VCaP (cell line): Measurements from ENCODE around the gene LCP1.
A peak's percentile ranks its signal among the peaks of the same experiment; 100 is the strongest.

Source experiments
- H3K27ac ChIP-seq: fragments of 450-650 bp; 2 replicates; pipeline ENCODE4 v1.5.1; 2017
- TF ChIP-seq, protein P1 (sequence below): fragments of 450-650 bp; conservative IDR thresholded peaks from 2 replicates; pipeline ENCODE4 v1.5.1; 2017; ENCODE audit warnings: mild to moderate bottlenecking, moderate library complexity

Gene LCP1

DNA sequence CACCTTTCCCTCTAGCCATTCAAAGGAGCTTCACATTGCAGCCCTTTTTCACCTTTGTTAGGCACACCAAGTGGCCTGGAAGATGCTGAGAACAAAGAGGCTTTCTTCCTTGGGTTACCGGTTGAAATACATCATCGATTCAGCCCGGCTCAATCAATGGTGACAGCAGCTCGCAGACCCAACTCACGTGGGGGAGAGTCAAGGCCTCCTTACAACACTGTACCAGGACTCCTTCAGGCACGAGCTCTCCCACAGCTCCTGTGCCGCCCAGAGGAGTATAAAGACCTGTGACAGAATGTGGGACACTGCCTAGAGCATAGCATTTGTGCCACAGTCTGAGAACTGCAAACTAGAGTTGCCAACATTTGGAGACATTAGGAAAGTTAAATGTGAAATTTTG is 25.9 kb upstream of the LCP1 start:
- no peak overlapping the region for H3K27ac ChIP-seq
- TF ChIP-seq, protein P1, sequence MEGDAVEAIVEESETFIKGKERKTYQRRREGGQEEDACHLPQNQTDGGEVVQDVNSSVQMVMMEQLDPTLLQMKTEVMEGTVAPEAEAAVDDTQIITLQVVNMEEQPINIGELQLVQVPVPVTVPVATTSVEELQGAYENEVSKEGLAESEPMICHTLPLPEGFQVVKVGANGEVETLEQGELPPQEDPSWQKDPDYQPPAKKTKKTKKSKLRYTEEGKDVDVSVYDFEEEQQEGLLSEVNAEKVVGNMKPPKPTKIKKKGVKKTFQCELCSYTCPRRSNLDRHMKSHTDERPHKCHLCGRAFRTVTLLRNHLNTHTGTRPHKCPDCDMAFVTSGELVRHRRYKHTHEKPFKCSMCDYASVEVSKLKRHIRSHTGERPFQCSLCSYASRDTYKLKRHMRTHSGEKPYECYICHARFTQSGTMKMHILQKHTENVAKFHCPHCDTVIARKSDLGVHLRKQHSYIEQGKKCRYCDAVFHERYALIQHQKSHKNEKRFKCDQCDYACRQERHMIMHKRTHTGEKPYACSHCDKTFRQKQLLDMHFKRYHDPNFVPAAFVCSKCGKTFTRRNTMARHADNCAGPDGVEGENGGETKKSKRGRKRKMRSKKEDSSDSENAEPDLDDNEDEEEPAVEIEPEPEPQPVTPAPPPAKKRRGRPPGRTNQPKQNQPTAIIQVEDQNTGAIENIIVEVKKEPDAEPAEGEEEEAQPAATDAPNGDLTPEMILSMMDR = no peak

DNA sequence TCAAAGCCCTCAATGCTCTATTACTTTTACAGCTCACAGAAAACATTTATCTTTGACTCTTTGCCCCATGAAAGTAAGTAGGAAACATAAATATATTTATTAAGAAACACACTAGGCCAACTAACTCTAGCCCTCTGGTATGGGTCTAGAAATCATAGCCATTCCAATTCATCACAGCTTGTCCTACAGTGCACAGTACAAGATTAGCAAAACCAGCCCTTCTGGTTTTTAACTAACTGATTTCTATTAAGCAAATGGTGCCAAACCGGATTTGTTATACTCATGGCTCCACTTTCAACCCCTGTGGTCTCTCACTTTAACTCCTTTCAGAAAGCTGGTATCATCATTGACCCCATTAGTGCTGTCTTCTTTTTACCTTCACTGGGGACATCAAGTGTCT is 24.2 kb upstream of the LCP1 start:
- TF ChIP-seq, protein P1 = no peak
- H3K27ac ChIP-seq = peak overlapping the region; percentile 48

DNA sequence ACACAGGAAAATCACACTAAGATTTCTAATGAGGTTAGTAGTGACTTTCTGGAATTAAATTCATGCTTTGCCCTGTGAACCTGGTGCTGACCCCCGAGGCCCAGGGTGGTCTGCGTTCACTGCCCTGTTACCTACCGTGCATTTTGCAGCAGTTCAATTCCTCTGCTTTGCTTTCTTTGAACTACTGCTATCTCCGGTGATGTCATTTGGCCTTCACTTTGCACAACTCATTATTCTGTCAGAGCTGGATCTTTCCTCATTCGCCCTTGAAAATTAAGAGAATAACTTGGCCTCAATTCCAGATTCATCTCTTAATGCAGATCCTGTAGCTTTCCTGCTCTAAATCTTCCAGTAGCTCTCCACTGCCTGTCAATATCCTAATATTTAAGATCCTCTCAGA is 21.0 kb upstream of the LCP1 start:
- TF ChIP-seq, protein P1 = no peak
- no peak overlapping the region for H3K27ac ChIP-seq

DNA sequence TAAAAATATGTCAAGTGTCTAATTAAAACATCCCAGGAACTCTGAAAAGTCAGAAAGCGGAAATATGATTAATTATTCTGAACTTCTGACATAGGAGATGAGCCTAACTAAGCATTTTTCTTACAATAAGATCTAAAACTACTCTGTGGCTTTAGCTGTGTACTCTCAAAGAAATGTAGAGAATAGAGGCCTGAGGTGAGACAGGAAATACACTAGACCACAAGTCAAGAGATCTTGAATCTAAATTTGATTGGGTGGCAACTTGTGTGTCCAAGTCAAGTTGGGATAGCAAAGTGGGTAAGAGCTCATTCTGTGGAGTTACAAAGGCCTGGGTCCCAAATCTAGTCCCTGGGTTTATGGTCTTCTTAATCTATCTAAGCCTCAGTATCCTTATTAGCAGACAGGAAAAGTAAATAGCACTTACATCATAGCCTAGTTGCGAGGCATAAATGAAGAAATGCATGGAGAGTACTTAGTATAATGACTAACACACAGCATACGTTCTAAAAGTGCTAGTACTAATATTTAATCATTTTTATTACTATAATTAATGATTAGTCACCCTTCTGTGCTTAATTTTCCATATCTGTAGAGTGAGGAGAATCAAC is 20.3 kb upstream of the LCP1 start:
- no peak overlapping the region for H3K27ac ChIP-seq
- TF ChIP-seq, protein P1 = no peak

DNA sequence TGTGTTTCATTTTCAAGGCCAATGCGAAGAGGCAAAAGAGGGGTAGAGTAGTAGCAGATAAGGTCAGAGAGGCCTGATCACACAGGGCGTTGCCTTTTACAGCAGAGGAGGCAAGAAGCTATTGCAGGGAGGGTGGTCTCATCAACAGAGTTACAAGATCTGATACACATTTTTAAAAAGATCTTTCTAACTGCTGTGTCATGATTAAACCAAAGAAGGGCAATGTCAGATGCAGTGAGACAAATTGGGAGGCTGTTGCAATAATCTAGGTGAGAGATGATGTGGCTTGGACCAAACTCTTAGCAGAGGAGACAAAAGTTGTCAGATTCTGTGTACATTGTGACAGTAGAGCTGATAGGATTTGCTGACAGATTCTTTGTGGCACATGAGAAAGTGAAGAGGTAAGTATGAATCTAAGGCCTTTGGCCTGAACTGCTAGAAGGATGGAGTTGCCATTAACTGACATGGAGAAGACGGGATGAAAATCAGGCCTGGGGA is 16.8 kb upstream of the LCP1 start:
- TF ChIP-seq, protein P1 = no peak
- no peak overlapping the region for H3K27ac ChIP-seq

DNA sequence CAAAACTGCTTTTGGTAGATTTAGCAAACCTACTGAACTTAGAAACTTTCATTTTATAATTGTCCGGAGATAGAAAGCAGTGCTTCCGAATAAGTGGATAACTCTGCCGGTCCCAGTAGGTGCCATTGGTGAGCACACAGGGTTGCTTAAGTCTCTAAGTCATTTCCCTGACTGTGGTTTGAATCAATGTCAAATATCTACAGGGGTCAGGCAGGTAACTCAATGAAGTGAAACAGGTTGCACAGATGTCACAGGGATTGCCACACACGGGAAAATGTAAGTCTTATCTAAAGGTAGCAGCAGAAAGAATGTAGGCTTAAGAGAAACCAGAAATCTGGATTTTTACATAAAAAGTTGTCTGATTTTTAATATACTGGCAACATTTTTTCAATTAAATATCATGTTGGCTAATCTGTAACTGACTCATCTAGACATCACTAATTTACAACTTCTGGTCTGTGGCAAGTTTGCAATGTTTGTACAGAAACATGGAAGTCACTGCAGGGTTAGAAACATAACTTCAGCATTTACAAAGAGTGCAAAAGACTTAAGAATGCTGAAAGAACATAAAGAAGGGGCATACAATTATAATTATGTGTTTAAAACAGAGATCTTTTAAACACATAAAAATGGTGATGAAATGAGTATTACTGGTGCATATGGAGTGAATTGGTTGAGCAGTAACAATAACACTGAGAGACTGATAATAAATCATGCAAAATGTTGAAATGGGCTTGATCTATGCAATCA is 15.5 kb upstream of the LCP1 start:
- TF ChIP-seq, protein P1 = no peak
- no peak overlapping the region for H3K27ac ChIP-seq

DNA sequence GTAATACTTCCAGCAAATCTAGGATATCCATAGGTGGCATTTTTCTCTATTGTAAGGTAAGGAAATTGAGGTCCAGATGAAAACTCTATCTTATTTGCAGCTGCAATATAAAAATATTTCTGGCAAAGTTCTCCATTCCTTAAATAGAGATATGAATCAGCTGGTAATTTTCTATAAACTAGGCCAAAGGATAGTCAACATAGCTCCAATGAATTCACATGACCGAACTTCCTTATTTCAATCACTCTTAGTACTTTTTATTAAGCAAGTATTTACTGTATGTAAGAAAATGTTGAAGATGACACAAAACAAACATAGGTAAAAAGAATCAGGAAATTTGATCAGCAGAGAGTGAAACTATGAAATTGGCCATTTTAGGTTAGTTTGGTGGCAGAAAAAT is 13.0 kb upstream of the LCP1 start:
- TF ChIP-seq, protein P1 = no peak
- no peak overlapping the region for H3K27ac ChIP-seq
